HG03575 (cell line): Measurements from ENCODE around the gene FAM124A.
"Not testable (repeated sequence)": the region's sequence is repeated elsewhere in the genome, so short reads cannot be mapped to it uniquely, and the experiment has no call there.

Experiments
- ATAC-seq: cut with Tn5 transposase; IDR thresholded peaks from one replicate; pipeline ENCODE4 v1.9.1; 2021; ENCODE audit not compliant: unreplicated experiment, insufficient number of reproducible peaks, low FRiP score; ENCODE audit errors: extremely low read depth

The FAM124A gene

GRCh38 chr13:51286135-51287002, 64.2 kb downstream of the FAM124A start:
- ATAC-seq, result no peak

GRCh38 chr13:51287758-51288157, 65.6 kb downstream of the FAM124A start:
- no peak for ATAC-seq

- ATAC-seq, result not testable (repeated sequence)
Measured at GRCh38 chr13:51288254-51288653, 66.1 kb downstream of the FAM124A start.

GRCh38 chr13:51291341-51291740, 69.1 kb downstream of the FAM124A start:
- ATAC-seq, result no peak

- ATAC-seq, result no peak
Measured at GRCh38 chr13:51292000-51292565, 69.9 kb downstream of the FAM124A start.

- ATAC-seq, result no peak
Measured at GRCh38 chr13:51297556-51297955, 75.4 kb downstream of the FAM124A start.

- no peak for ATAC-seq
Measured at GRCh38 chr13:51298812-51299211, 76.6 kb downstream of the FAM124A start.

- ATAC-seq, result no peak
Measured at GRCh38 chr13:51303063-51303552, 80.9 kb downstream of the FAM124A start.

GRCh38 chr13:51303882-51304281, 81.7 kb downstream of the FAM124A start:
- no peak for ATAC-seq

- ATAC-seq, result no peak
Measured at GRCh38 chr13:51305271-51305967, 83.2 kb downstream of the FAM124A start.

GRCh38 chr13:51308781-51309180, 86.6 kb downstream of the FAM124A start:
- ATAC-seq, result no peak

GRCh38 chr13:51311231-51311630, 89.0 kb downstream of the FAM124A start:
- no peak for ATAC-seq

GRCh38 chr13:51311957-51312520, 89.8 kb downstream of the FAM124A start:
- no peak for ATAC-seq

GRCh38 chr13:51313619-51314018, 91.4 kb downstream of the FAM124A start:
- no peak for ATAC-seq

GRCh38 chr13:51317262-51317661, 95.1 kb downstream of the FAM124A start:
- no peak for ATAC-seq

GRCh38 chr13:51318015-51318414, 95.8 kb downstream of the FAM124A start:
- ATAC-seq, result no peak

- no peak for ATAC-seq
Measured at GRCh38 chr13:51318876-51319275, 96.7 kb downstream of the FAM124A start.

GRCh38 chr13:51321836-51322235, 99.6 kb downstream of the FAM124A start:
- no peak for ATAC-seq

GRCh38 chr13:51322826-51323225, 100.6 kb downstream of the FAM124A start:
- no peak for ATAC-seq
